GM06990 (cell line): ENCODE measurements around the gene SRSF2.
"Not testable (repeated sequence)": the region's sequence is repeated elsewhere in the genome, so short reads cannot be mapped to it uniquely, and the experiment has no call there.

Experiments used
- DNase-seq: peaks from one replicate; pipeline ENCODE4 v3.0.0-alpha.2; 2011; ENCODE audit not compliant: insufficient read length; ENCODE audit errors: extremely low read depth
- H3K27me3 ChIP-seq: replicated peaks from 2 replicates; pipeline ENCODE4 v1.6.0; 2011; ENCODE audit warnings: low read length; ENCODE audit not compliant: control insufficient read depth, insufficient read depth
- H3K36me3 ChIP-seq: 2 replicates; pipeline ENCODE4 v1.5.1; 2011; ENCODE audit warnings: low read length; ENCODE audit not compliant: control insufficient read depth, insufficient read depth
- H3K4me3 ChIP-seq: replicated peaks from 2 replicates; pipeline ENCODE4 v1.5.1; 2011; ENCODE audit warnings: low read depth, mild to moderate bottlenecking, control low read depth, low read length
- TF ChIP-seq, protein P1 (sequence below): IDR thresholded peaks from 2 replicates; pipeline ENCODE4 v1.5.1; 2011; ENCODE audit warnings: low read length, control low read depth, mild to moderate bottlenecking, inconsistent platforms; ENCODE audit not compliant: insufficient read depth, poor library complexity, severe bottlenecking

SRSF2 gene

GRCh38 chr17:76714336-76714735 lies 22.8 kb downstream of the SRSF2 start:
- Histone ChIP-seq H3K4me3 (no peak overlapping the region), H3K27me3 (no peaks in the 10 kb centered on the region), H3K36me3 (peaks cover 13% of the 10 kb centered on the region)
- DNase-seq = no peak
- TF ChIP-seq, protein P1, sequence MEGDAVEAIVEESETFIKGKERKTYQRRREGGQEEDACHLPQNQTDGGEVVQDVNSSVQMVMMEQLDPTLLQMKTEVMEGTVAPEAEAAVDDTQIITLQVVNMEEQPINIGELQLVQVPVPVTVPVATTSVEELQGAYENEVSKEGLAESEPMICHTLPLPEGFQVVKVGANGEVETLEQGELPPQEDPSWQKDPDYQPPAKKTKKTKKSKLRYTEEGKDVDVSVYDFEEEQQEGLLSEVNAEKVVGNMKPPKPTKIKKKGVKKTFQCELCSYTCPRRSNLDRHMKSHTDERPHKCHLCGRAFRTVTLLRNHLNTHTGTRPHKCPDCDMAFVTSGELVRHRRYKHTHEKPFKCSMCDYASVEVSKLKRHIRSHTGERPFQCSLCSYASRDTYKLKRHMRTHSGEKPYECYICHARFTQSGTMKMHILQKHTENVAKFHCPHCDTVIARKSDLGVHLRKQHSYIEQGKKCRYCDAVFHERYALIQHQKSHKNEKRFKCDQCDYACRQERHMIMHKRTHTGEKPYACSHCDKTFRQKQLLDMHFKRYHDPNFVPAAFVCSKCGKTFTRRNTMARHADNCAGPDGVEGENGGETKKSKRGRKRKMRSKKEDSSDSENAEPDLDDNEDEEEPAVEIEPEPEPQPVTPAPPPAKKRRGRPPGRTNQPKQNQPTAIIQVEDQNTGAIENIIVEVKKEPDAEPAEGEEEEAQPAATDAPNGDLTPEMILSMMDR = no peak

DNA sequence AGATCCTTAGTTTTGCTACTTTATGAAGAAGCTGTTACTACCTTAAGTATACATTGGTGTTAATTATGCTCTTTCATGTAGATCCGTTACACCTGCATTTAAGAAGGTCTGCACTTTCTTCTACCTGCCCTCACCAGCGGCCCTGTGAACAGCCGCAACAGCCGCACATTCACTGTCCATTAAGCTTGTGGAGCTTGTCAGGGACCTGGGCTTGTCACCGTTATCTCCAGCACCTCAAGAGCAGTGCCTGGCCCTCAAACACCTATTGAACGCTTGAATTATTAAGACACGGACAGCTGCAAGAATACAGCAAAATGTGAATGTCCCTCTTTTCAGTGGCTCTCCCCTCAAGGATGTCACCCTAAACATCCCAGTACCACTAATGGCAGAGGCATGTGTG lies 23.4 kb downstream of the SRSF2 start:
- H3K4me3 ChIP-seq = no peak overlapping the region
- H3K27me3 ChIP-seq = no peaks in the 10 kb centered on the region
- peaks cover 11% of the 10 kb centered on the region for H3K36me3 ChIP-seq

GRCh38 chr17:76712321-76712720 lies 24.8 kb downstream of the SRSF2 start:
- not testable (repeated sequence) for H3K4me3 ChIP-seq, H3K36me3 ChIP-seq, H3K27me3 ChIP-seq, DNase-seq

More for the DNA sequence above, 23.4 kb downstream of the SRSF2 start:
- TF ChIP-seq, protein P1 = no peak
- DNase-seq = no peak

DNA sequence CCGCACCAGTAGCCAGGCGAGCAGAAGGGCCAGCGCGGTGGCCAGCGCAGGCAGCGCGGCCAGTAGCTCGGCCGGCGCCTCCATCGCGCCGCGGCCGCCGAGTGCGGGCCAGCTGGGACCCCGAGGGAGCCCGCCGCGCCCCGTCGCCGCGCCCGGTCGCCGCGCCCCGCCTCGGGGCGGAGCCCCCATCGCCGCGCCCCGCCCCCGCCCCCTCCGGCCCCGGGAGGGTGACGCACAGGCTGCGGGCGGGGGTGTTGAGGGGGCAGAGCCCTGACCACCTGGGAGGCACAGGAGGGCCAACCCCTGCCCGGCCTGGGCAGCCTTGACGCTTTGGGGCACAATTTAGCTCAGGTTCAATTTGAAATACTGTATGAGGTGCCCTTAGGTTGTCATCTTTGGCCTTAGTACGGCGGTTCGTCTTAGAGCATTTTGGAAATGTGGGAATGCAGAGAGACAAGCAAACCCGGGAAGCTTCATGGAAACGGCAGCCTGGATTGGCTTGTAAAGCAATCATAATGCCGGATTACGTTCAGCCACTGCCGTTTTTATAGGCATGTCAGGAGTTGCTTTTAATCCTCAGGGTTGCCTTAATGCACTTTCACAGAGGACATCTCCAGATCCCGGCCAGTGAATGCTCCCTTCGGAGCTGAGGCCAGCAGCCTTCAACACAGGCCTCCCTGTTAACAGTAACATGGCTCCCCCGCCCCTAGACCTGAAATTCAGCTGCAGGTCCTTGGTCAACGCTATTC lies 26.1 kb downstream of the SRSF2 start, which contains the start of gene MXRA7:
MXRA7 (minus strand) TSS at position 103 of the 749 bp plus-strand sequence; CDS start at position 84, 19 bp downstream.
- DNase-seq = peak; percentile 41
- no peaks in the 10 kb centered on the region for H3K27me3 ChIP-seq
- H3K36me3 ChIP-seq = peaks cover 4% of the 10 kb centered on the region
- H3K4me3 ChIP-seq = peak within 1 kb of the TSS; percentile 33
- TF ChIP-seq, protein P1 = no peak

- not testable (repeated sequence) for DNase-seq, H3K27me3 ChIP-seq, H3K36me3 ChIP-seq
- H3K4me3 ChIP-seq = peak overlapping the region; percentile 17; the same call in 1 of the 2 replicates
Observed at GRCh38 chr17:76709951-76710862, 26.9 kb downstream of the SRSF2 start.

DNA sequence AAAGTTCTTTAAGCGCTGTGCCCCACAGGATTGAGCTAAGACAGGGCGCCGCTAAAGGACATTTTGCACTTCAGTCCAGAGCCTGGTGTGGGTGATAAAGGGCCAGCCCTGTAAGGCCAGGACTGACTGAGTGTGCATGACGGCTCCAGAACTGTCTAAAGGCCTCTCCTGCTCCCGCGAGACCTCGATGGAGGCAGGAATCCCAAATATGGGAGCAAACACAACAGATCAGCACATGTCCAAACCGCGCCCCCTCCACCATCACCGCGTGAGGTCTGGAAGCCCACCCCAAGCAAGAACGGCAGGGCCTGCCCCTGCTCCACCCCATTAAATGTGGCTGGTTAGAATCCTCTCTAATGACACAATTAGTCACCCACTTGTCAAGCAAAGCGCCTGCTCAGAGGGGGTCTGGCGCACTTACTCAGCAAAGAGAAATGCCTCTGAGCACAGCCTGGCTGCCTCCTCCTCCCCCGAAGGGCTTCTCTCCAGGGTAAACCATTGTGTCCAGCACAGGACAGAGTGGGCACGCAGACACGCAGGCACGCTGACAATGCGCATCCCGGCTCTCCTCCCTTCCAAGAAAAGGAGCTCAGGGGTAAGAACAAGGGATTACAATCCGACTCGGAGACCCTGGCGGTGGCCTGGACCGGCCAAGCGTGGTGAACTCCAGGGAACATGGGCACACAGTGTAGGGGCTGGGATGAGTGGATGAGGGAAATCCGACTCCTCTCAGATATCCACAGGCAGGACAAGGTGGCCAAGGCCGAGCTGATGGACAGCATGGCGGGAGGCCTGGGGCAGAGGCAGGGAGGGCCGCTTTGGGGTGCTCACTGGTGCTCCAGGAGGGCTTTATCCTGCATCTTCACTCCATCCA lies 27.8 kb downstream of the SRSF2 start:
- H3K27me3 ChIP-seq = no peaks in the 10 kb centered on the region
- TF ChIP-seq, protein P1 = no peak
- peaks cover 2% of the 10 kb centered on the region for H3K36me3 ChIP-seq
- DNase-seq = no peak
- no peak overlapping the region for H3K4me3 ChIP-seq
